DND-41 (cell line): ENCODE measurements around the gene NIPAL3.

Experiments used
- CTCF ChIP-seq: IDR thresholded peaks from 2 replicates; pipeline ENCODE4 v1.5.1; 2012; ENCODE audit warnings: borderline replicate concordance, low read length, moderate library complexity, mild to moderate bottlenecking; ENCODE audit not compliant: poor library complexity, severe bottlenecking; ENCODE audit errors: extremely low read depth
- EZH2 ChIP-seq: IDR thresholded peaks from 3 replicates; pipeline ENCODE4 v1.6.1; 2012; ENCODE audit warnings: borderline replicate concordance, low read depth, mild to moderate bottlenecking, moderate library complexity, low read length, inconsistent platforms; ENCODE audit not compliant: severe bottlenecking

GRCh38 chr1:24403806-24404205 lies 11.8 kb upstream of the NIPAL3 start:
- TF ChIP-seq CTCF (no peak), EZH2 (no peak)
